Panc1 (cell line): Measurements from ENCODE around the gene SBDS. TPM values are rescaled to one million over a fixed set of nuclear protein-coding genes. Genes with fewer than 3 reads are reported as not detected.
"Not testable (repeated sequence)": the region's sequence is repeated elsewhere in the genome, so short reads cannot be mapped to it uniquely, and the experiment has no call there.

ENCODE experiments used
- ATAC-seq: fragments of 200-7000 bp; cut with Tn5 transposase; 2 replicates; pipeline ENCODE4 v1.9.1; 2020; ENCODE audit warnings: mild to moderate bottlenecking, moderate library complexity
- BruUV-seq: library from RNA; stranded (reverse); fragments of 400-500 nt; replicated peaks from 2 replicates; lab custom pipeline; 2021; lab: Mats Ljungman, UMichigan
- CTCF ChIA-PET: fragments of 300-600 bp; sonication (Branson Sonifier 250); formaldehyde crosslinking; loops from one replicate; lab custom pipeline; 2022; ENCODE audit warnings: antibody characterized with exemption; lab: Charles Lee
- POLR2A ChIA-PET: fragments of 300-600 bp; sonication (Branson Sonifier 250); formaldehyde crosslinking; loops from one replicate; lab custom pipeline; 2022; ENCODE audit warnings: antibody characterized with exemption; lab: Charles Lee
- DNase-seq: peaks from one replicate; pipeline ENCODE4 v3.0.0-alpha.2; 2010; ENCODE audit warnings: low read depth, low spot score
- H3K27ac ChIP-seq: 2 replicates; pipeline ENCODE4 v1.5.1; 2011; ENCODE audit warnings: mild to moderate bottlenecking, low read length, inconsistent platforms
- H3K27me3 ChIP-seq: fragments of 200-500 bp; sonication (Bioruptor generic); 2 replicates; pipeline ENCODE4 v1.6.0; 2014; ENCODE audit warnings: low read length, inconsistent platforms; ENCODE audit not compliant: control insufficient read depth, insufficient read depth
- H3K36me3 ChIP-seq: fragments of 200-500 bp; sonication (Bioruptor generic); 2 replicates; pipeline ENCODE4 v1.5.1; 2014; ENCODE audit warnings: inconsistent platforms, mild to moderate bottlenecking, low read length, moderate library complexity; ENCODE audit not compliant: control insufficient read depth, insufficient read depth
- H3K4me1 ChIP-seq: 2 replicates; pipeline ENCODE4 v1.5.1; 2011; ENCODE audit warnings: inconsistent platforms, mild to moderate bottlenecking, low read length, moderate library complexity; ENCODE audit not compliant: control insufficient read depth, insufficient read depth
- H3K4me3 ChIP-seq, 2 experiments: 2 replicates each; pipeline ENCODE4 v1.5.1; 2011 to 2012; ENCODE audit warnings: low read depth in 2 of 2, low read length in 2 of 2, mild to moderate bottlenecking in 2 of 2, inconsistent platforms in 1 of 2, moderate library complexity in 1 of 2
- H3K9me3 ChIP-seq: fragments of 200-500 bp; sonication (Bioruptor generic); 2 replicates; pipeline ENCODE4 v1.5.1; 2014; ENCODE audit warnings: low read depth, mild to moderate bottlenecking, inconsistent platforms, low read length, moderate library complexity; ENCODE audit not compliant: control insufficient read depth, insufficient read depth
- CTCF ChIP-seq: fragments of 450-650 bp; IDR thresholded peaks from 2 replicates; pipeline ENCODE4 v1.5.1; 2017; ENCODE audit warnings: mild to moderate bottlenecking
- SIN3A ChIP-seq: IDR thresholded peaks from 2 replicates; pipeline ENCODE4 v1.6.1; 2012; ENCODE audit warnings: low read depth, mild to moderate bottlenecking, low read length, moderate library complexity, borderline replicate concordance; ENCODE audit not compliant: insufficient read depth
- in situ Hi-C: cut with HindIII; loops from 2 replicates; pipeline ENCODE4 v1.10.0; 2016; ENCODE audit warnings: low sequenced_read_pairs, low pct_unique_long_range_greater_than_20kb
- intact Hi-C: fragments of 100-400 bp; cut with micrococcal nuclease; formaldehyde crosslinking; loops from one replicate; pipeline ENCODE4 v1.10.0; 2022; ENCODE audit not compliant: unreplicated experiment
- total RNA-seq: library from RNA; stranded (reverse); gene quantifications from one replicate; pipeline ENCODE4 v1.2.1, GENCODE V29; 2021; ENCODE audit not compliant: unreplicated experiment

SBDS gene
- total RNA-seq, 1 experiment from 2014 or later: 82.8 TPM

DNA sequence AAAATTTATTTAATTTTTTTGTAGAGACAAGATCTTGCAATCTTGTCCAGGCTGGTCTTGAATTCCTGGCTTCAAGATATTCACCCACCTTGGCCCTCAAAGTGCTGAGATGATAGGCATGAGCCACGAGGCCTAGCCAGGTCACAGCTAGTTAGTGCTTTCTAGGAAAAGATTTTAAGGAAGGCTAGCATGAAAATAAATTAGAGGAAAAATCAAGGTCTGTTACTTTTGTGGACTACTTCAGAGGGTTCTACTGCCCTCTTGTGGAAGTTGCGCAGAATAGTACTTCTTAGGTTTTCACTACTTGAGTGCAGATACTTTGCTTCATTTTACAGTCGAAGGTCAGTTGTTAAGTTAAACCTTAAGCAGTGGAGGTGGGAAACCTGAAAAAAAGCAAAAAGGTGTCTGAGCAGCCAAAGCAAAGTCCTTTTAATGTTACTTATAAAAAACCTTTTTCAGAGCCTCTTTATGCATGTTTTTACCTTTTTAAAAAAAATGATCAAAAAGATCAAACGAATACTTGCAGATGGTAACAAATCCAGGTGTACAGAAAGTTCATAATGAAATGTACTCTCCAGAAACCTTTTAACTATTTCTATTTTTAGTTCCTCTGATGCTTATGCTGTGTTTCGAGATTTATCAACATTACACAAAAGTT is 5.3 kb upstream of the SBDS start:
- DNase-seq, BruUV-seq, H3K4me3 ChIP-seq, ATAC-seq, in situ Hi-C loops, H3K4me1 ChIP-seq, H3K27me3 ChIP-seq, CTCF ChIA-PET, H3K9me3 ChIP-seq, intact Hi-C loops, H3K27ac ChIP-seq, POLR2A ChIA-PET, H3K36me3 ChIP-seq: not testable (repeated sequence)
- peak; percentile 58 for TF ChIP-seq CTCF

- in situ Hi-C loops, H3K4me1 ChIP-seq, H3K9me3 ChIP-seq, BruUV-seq, H3K27me3 ChIP-seq: not testable (repeated sequence)
- DNase-seq: peak; percentile 98
- peak within 1 kb of the TSS; percentile 92 to 99 for H3K4me3 ChIP-seq
- intact Hi-C loops: loop anchor here (5.0 kb wide), 1 partner anchor 169 kb away; no protein-coding TSS in a partner anchor
- CTCF ChIA-PET: interaction anchor here (0.6 kb wide), 1 partner anchor 170 kb away, joined by 3 read pairs; no protein-coding TSS in a partner anchor
- peak within 1 kb of the TSS; percentile 91 for H3K27ac ChIP-seq
- H3K36me3 ChIP-seq: peaks cover 13% of the 10 kb centered on the region; the same call in 1 of the 2 replicates
- 0 out of 2 replicates have a peak, but pooled peaks have one; percentile 50 for TF ChIP-seq SIN3A
- POLR2A ChIA-PET: interaction anchor here (0.7 kb wide), 1 partner anchor 240 kb away, joined by 5 read pairs; no protein-coding TSS in a partner anchor
- peak; percentile 95 for ATAC-seq
Measured at GRCh38 chr7:66996444-66997191, 1.2 kb upstream of the SBDS start, which contains the start of gene TYW1. TYW1 (plus strand) TSS chr7:66996833; CDS start chr7:66996979, 146 bp downstream.

DNA sequence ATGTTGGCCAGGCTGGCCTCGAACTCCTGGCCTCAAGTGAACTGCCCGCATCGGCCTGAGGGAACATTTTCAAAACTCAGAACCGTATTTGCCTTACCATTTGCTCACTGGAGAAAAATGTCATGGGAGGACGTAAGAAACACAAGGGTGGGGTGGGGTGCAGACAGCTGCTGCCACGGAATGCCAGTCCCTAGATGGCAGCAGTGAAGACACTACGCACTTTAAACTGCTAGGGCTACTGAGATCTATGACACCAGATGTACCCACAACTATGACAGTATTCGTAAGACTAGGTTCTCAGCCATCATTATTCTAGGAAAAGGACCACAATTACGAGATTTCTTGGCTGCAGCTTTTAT is 716 bp downstream of the SBDS start:
- peak overlapping the region; percentile 87 to 92 for H3K4me3 ChIP-seq
- intact Hi-C loops: loop anchor here (5.0 kb wide), 1 partner anchor 167 kb away; no protein-coding TSS in a partner anchor
- POLR2A ChIA-PET, in situ Hi-C loops, BruUV-seq, H3K9me3 ChIP-seq, H3K27me3 ChIP-seq, H3K4me1 ChIP-seq, CTCF ChIA-PET: not testable (repeated sequence)
- TF ChIP-seq SIN3A: peak; percentile 65; the same call in 1 of the 2 replicates
- peak; percentile 74 for TF ChIP-seq CTCF
- DNase-seq (peak; percentile 73), ATAC-seq (peak; percentile 72)
- peaks cover 10% of the 10 kb centered on the region; the same call in 1 of the 2 replicates for H3K36me3 ChIP-seq
- H3K27ac ChIP-seq: peak overlapping the region; percentile 88

DNA sequence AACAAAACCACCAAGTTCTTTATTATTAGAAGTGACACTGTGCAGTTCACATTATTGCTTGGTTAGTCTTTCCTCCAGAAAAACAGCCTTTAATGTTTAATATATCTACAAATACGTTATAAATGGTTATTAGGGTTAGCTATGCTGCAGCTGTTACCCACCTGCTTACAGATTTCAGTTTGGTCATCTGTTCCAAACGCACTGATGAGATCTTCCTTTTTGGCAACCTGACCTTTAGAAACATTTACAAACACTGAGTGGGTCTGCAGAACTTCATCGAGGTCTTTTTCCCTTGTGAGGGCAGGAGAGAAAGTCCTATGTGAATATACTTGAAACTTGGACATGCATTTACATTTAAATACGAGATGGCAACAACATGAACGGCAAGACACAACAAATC is 1.3 kb downstream of the SBDS start:
- CTCF ChIA-PET: interaction anchor here (0.7 kb wide), 1 partner anchor 160 kb away, joined by 8 read pairs; no protein-coding TSS in a partner anchor
- intact Hi-C loops, POLR2A ChIA-PET: not testable (repeated sequence)

DNA sequence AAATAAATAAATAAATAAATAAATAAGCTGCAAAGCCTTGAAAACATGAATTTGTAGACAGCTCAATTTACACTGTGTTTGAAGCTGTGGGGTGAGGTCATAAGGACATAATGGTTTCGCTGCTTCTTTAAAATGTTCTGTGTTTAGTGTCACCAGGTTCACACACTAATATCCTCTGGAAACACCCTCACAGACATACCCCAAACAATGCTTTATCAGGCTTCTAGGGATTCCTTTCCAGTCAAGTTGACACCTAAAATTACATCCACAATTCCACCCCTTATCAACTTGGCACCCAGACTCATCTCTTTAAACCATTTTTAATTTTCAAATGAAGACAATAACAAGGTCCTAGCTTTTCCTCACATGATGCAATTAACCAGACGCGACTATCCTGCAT is 5.8 kb downstream of the SBDS start:
- H3K27me3 ChIP-seq, intact Hi-C loops, in situ Hi-C loops, CTCF ChIA-PET, H3K27ac ChIP-seq, H3K4me1 ChIP-seq, POLR2A ChIA-PET, BruUV-seq, H3K9me3 ChIP-seq, H3K4me3 ChIP-seq, DNase-seq, ATAC-seq: not testable (repeated sequence)
- peaks cover 13% of the 10 kb centered on the region; the same call in 1 of the 2 replicates for H3K36me3 ChIP-seq

More for the DNA sequence above, 1.3 kb downstream of the SBDS start:
- H3K27me3 ChIP-seq, in situ Hi-C loops, DNase-seq, ATAC-seq, H3K9me3 ChIP-seq, H3K4me1 ChIP-seq: not testable (repeated sequence)
- BruUV-seq: TSS peak; percentile 86
- Histone ChIP-seq H3K4me3 (peak overlapping the region; percentile 87 to 92), H3K36me3 (peaks cover 10% of the 10 kb centered on the region; the same call in 1 of the 2 replicates), H3K27ac (peak overlapping the region; percentile 88)
